Measurements from ENCODE around the gene ATP5F1C.

Gene ATP5F1C

GRCh38 chr10:7833210-7833609 is 45.2 kb downstream of the ATP5F1C start:
- TF ChIP-seq, protein P1, sequence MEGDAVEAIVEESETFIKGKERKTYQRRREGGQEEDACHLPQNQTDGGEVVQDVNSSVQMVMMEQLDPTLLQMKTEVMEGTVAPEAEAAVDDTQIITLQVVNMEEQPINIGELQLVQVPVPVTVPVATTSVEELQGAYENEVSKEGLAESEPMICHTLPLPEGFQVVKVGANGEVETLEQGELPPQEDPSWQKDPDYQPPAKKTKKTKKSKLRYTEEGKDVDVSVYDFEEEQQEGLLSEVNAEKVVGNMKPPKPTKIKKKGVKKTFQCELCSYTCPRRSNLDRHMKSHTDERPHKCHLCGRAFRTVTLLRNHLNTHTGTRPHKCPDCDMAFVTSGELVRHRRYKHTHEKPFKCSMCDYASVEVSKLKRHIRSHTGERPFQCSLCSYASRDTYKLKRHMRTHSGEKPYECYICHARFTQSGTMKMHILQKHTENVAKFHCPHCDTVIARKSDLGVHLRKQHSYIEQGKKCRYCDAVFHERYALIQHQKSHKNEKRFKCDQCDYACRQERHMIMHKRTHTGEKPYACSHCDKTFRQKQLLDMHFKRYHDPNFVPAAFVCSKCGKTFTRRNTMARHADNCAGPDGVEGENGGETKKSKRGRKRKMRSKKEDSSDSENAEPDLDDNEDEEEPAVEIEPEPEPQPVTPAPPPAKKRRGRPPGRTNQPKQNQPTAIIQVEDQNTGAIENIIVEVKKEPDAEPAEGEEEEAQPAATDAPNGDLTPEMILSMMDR (IDR thresholded peaks at IDR 0.05), result no peak

DNA sequence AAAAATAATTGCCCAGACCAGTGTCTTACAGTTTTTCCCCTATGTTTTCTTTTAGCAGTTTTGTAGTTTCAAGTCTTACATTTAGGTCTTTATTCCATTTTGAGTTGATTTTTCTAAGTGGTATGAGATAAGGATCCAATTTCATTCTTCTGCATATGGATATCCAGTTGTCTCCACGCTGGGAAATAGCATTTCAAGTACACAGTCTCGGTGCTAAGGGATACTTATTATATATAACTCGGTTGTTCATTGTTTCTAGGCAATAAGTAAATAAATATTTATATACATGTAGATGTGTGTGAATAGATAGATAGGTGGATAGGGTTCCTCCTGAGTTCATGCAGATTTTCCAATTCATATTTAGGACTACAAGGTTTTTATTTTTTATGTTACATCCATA is 46.3 kb downstream of the ATP5F1C start:
- TF ChIP-seq, protein P1 (IDR thresholded peaks at IDR 0.05), result no peak

DNA sequence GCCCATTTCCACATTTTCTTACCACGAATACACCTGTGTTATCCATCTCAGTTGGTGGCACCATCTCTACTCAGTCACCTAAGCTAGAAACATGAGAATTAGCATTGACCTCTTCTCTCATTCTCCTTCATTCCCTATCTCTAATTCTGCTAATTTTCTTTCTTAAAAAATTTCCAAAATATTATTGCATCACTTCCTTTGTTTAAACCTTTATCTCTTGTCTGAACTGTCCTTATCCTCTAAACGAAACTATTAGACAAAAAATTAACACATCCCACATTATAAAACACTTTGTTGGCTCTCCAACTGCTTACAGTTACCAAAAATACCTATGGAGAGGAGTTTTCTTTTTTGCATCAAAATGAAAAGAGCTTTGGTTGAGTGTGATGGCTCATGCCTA is 48.6 kb downstream of the ATP5F1C start:
- TF ChIP-seq, protein P1 (IDR thresholded peaks at IDR 0.05), result no peak

DNA sequence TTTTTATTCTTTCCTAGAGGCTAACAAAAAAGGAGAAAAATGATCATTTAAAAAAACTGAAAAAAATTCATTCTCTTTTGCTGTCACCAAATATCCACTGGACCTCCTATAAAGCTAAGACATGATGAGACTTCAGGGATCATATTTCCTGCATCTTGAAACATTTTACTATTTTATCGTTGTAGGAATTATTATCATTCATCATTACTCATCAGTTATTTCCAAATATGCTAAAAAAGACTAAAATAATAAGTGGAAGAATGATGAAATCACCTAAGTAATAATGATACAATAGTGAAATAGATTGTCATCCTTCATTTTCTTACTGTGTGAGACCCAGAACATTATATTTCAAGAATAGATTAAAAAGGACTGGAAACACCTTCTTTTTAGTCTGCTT is 58.6 kb downstream of the ATP5F1C start:
- TF ChIP-seq, protein P1 (IDR thresholded peaks at IDR 0.05), result no peak

DNA sequence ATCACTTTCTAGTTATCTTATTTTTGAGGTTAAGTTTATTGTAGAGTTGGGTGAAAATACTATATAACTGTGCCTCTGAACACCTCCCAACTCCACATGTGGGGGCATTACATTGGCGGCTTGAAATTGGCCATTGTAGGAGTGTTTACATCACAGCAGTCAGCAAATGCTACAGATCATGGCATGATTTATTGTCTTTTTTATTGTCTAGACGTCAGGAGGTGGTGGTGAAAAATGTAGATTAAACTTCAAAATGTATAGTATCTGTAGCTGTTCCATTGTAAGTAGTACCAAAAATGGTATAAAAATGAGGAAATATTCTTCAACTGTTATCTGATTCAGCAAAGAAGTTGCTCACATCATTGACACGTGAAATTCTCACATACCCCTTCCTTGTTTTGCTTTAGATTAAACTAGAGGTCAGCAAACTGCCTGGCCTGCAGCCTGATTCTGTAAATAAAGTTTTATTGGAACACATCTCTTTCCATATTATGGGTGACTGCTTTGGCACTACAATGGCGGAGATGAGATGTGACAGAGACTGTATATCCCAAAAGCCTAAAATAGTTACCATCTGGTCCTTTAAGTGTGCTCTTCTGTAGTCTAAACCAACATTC is 65.4 kb downstream of the ATP5F1C start:
- TF ChIP-seq, protein P1 (IDR thresholded peaks at IDR 0.05), result no peak

DNA sequence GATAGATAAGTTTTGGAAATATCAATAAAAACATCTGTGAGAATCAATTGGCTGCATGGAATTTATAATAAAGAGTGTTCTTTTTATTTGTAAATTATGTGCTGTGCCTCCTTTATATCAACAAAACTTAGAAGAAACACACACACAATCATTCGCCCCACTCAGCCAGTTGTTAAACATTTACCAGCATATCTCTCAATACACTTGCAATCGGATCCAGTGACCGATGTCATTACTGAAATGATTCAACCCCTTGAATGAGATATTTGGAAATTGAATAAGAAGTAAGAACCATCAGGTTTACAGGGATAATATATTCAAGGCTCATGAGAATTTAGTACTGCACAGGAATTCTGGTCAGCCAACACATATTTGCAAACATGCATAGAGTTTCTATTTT is 65.9 kb downstream of the ATP5F1C start:
- TF ChIP-seq, protein P1 (IDR thresholded peaks at IDR 0.05), result no peak

DNA sequence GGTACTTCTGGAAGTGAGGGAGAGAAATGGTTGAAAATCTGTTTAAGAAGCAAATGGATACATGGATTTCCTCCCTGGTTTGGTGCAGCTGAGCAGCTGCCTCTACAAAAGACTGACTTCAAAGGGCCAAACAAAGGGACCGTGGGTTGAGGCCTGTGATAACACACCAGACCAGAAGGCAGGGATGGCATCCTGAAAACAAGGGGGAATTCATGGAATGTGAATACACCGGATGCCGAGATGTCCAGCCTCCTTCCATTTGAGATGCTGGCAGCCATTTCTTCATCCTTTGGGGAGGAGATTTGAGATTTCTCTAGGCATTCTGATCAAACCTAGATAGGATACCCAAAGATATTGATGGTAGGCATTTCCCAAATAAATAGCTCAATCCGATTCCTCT is 67.2 kb downstream of the ATP5F1C start:
- TF ChIP-seq, protein P1 (IDR thresholded peaks at IDR 0.05), result no peak

GRCh38 chr10:7856678-7857077 is 68.7 kb downstream of the ATP5F1C start:
- TF ChIP-seq, protein P1 (IDR thresholded peaks at IDR 0.05), result no peak

Measured in LNCAP (cell line).